ENCODE results near the gene PLXNA4.

The PLXNA4 gene

GRCh38 chr7:132564849-132565248 is 11.4 kb downstream of the PLXNA4 start:
- no peak for DNase-seq (ENCODE audit: low read depth in 2 of 2)

GRCh38 chr7:132564090-132564489 is 12.2 kb downstream of the PLXNA4 start:
- DNase-seq (ENCODE audit: low read depth in 2 of 2) = no peak

GRCh38 chr7:132562690-132563089 is 13.6 kb downstream of the PLXNA4 start:
- no peak for DNase-seq (ENCODE audit: low read depth in 2 of 2)

- DNase-seq (ENCODE audit: low read depth in 2 of 2) = no peak
Observed at GRCh38 chr7:132561763-132562162, 14.5 kb downstream of the PLXNA4 start.

DNA sequence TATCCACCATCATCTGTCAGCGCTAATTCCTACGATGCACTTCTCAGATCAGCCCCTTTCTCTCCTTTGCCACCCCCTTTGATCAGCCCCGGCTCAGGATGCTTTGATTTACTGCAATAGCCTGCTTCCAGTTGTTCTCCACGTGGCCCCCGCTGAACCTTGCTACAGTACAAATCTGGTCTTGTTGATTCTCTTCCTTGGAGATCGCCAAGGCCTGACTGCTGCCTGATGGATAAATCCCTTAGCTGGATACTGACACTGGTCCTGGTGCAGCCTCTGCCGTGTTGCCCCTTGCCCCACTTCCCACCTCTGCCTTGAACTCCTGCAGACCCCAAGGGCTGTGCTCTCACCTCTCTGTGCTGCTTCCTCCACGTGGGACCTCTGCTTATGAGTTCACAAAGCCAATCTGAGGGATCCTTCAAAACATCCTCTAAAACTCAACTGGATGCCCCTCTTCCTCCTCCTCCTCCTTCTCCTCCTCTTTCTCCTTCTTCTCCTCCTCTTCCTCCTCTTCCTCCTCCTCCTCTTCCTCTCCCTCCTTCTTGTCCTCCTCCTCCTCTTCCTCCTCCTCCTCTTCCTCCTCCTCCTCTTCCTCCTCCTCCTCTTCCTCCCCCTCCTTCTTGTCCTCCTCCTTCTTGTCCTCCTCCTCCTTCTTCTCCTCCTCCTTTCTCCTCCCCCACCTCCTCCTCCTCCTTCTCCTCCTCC is 15.3 kb downstream of the PLXNA4 start:
- DNase-seq (ENCODE audit: low read depth in 2 of 2) = no peak

DNA sequence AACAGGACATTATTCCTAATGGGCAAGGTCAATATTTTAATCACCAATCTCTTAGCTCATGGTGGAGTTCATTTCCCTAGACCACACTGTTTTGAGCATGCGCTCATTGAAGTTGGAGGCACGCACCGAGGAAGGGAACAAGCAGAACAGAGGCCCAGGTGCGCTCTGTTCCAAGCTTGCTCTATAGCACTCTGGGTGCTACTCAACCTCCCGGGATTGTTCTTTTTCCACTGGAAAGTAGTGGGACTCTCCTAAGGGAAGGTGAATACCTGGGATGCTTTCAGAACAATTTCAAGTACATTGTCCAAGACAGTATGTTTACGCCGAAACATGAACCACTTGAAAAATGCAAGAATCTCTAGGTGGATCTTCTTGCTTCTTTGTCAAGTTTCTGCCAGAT is 16.2 kb downstream of the PLXNA4 start:
- DNase-seq (ENCODE audit: low read depth in 2 of 2) = no peak

DNA sequence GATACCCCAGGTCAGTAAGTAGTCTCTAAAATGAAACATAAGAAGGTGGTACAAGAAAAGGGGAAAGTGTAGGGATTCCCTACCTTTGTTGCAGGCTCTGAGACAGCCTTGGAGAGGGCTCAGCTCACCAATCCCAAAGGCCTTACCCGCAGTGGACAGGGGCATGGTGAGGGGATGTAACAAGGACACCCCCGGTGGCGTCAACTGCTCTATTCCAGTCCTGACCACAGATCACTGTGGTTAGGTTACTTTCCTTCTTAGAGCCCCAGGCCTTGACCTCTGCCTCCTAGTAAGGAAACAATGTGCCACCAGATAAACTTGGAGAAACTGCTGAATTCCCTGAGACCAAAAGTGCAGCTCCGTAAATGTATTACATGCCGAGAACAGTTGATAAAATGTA is 17.5 kb downstream of the PLXNA4 start:
- DNase-seq (ENCODE audit: low read depth in 2 of 2) = no peak

DNA sequence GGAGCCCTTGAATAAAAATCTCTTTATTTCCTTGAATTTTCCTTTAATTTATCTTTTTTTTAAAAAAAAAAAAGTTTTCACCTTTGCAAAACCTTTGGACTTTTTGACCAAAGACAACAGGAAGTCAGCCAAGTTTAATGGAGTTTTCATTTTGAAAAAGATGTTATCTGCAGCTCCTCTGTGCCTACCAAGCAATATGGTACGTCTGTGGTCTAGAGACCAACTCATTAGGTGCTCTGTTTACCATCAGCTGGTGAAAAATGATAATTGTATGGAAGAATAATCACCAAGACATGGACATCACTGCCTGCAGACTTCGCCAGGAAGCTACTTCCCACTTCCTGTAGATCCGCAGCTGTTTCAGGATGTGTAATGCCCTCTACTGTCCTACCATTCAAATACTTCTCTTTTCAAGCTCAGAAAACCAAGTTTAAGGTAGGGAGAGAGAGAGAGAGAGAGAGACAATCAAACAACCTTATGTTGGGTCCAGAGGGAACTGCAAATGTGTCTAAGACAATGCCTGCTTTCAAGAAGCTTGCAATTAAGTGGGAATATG is 18.7 kb downstream of the PLXNA4 start:
- DNase-seq (ENCODE audit: low read depth in 2 of 2) = no peak

GRCh38 chr7:132554446-132554845 is 21.8 kb downstream of the PLXNA4 start:
- no peak for DNase-seq (ENCODE audit: low read depth in 2 of 2)

- DNase-seq (ENCODE audit: low read depth in 2 of 2) = no peak
Observed at GRCh38 chr7:132553031-132553430, 23.2 kb downstream of the PLXNA4 start.

- no peak for DNase-seq (ENCODE audit: low read depth in 2 of 2)
Observed at GRCh38 chr7:132551886-132552285, 24.4 kb downstream of the PLXNA4 start.

DNA sequence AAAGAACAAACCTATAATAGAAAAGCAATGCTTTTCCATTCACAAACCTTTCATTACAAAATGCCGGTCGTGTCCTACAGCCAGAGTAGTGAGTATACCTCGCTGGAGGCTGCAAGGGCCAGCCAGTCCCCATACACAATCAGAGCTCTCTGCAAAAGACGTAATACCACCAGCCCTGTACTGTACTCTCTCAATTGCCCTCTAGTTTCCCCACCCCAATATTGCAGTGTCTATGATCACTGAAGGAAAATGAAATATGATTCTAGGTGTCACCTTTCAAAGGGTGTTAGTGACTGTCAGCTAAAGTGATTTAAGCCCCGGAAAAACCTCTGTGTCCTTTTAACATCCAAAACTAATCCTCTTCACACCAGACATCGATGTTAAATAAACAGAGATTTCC is 24.8 kb downstream of the PLXNA4 start:
- no peak for DNase-seq (ENCODE audit: low read depth in 2 of 2)

DNA sequence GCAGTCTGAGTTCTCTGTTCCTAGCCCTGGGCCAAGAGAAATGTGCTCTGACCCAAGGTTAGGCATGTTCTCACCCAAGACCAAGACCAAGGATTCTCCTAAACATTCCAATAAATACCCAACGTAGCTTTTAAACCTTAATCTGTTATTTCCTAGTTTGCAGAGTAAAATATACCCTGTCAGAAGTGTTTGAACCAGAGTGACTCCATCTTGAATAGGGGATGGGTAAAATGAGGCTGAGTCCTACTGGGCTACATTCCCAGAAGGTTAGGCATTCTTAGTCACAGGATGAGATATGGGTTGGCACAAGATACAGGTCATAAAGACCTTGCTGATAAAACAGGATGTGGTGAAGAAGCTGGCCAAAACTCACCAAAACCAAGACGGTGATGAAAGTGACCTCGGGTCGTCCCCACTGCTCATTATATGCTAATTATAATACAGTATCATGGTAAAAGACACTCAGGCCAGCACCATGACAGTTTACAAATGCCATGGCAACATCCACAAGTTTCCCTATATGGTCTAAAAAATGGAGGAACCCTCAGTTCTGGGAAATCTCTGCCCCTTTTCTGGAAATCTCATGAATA is 27.7 kb downstream of the PLXNA4 start:
- no peak for DNase-seq (ENCODE audit: low read depth in 2 of 2)

DNA sequence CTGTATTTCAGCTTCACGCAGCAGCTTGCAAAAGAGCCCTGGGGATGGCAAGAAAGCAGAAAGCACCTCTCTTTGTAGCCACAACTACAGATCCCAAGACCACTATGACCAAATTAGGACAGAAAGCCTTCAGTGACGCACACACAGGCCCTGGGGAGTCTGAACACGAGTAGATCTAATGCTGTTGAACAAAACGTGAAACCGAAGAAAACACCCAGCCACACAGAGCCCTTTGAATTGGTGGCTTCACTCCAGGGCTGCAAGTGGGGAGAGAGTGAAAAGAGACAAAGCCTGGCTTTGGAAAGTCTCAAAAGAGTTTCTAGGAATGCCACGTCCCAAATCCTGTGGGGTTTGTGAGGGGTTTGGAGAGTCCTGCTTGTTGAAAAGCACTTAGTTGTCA is 28.4 kb downstream of the PLXNA4 start:
- no peak for DNase-seq (ENCODE audit: low read depth in 2 of 2)

DNA sequence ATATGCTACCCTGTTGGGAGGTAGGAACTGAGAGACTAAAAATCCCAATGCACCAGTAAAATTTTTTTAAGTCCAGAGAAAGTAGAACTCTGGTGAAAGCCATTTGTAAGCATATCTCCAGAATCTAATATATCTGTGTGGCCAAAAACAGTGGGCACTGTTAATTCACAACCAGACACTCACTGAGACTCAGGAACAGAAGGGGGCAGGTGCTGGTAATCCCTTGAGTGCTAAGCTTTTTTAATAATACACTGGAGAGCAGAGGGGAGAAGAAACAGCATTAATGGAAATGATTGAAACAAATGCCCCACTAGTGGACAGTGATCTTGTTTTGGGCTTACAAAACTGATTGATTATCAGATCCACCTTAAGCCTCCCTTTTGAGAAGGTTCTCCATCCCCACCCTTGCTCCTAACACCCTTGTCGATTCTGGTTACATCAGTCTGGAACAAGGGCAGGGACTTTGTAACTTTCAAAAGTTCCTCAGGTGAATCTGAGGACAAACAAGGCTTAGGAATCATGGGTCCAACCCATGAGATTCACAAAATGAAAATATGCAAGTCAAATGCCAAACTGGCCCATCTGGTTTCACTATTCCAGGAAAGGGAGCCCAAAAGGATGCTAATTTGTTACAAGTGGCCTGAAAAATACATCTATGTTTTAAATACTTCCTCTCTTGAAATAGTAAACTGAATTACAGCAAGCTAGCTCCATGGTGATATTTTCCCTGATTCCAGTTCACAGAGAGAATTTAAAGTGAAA is 29.7 kb downstream of the PLXNA4 start:
- no peak for DNase-seq (ENCODE audit: low read depth in 2 of 2)

DNA sequence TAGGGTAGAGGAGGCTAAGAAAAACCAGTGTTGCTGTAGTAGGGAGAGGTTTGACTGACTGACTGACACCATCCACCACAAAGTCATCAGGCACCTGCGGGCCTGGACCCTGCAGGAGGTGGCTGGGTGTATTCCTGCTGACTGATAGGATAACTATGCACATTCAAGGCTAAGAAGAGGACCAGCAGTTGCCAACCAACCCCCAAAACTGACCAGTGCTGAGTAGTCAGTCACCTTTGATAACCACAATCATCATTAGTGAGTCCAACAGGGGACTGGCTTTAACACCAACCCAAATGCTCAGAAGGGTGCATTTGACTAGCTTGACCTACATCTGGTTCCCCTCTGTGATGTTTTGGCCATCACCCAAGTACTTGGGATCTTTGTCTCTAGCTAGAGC is 30.5 kb downstream of the PLXNA4 start:
- no peak for DNase-seq (ENCODE audit: low read depth in 2 of 2)

- DNase-seq (ENCODE audit: low read depth in 2 of 2) = no peak
Observed at GRCh38 chr7:132544999-132545398, 31.3 kb downstream of the PLXNA4 start.

GRCh38 chr7:132544025-132544424 is 32.2 kb downstream of the PLXNA4 start:
- DNase-seq (ENCODE audit: low read depth in 2 of 2) = no peak

DNA sequence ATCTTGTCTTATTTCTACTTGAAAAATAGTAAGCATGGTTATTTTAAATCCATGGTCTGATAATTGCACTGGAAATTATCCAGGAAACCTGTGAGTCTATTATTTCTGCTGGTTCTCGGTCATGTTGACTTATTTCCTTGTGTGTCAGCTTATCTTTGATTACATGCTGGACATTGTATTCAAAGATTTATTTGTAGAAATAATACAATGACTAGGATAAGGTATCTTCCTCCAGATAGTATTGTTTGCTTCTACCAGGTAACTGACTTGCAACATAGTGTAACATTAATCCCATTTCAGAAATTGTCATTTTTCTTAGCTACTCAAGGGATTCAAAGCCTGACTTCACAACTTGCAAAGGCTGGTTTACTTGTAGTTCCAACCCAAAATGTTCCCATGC is 33.4 kb downstream of the PLXNA4 start:
- DNase-seq (ENCODE audit: low read depth in 2 of 2) = no peak

DNA sequence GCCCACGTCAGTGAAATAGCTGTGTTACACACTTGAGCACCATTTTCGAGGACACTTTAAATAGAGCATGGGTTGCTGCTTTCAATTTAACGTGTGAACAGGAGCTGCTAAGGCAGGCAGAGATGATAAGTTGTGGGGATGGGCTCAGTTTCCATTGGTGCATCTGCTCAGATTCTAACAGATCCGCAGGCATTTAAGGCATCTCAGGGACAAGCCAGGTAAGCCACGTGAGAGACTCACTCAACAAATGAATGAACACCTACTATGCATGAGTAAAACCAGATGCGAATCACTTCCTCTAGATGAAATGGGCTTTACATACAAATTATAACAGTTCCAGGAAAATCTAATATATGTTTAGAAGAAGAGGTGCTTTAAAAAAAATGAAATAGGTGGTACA is 34.6 kb downstream of the PLXNA4 start:
- no peak for DNase-seq (ENCODE audit: low read depth in 2 of 2)

GRCh38 chr7:132537456-132538145 is 38.7 kb downstream of the PLXNA4 start:
- DNase-seq (ENCODE audit: low read depth in 2 of 2) = no peak

Measured in stimulated activated CD4-positive, alpha-beta T cell treated with anti-CD3 and anti-CD28 coated beads, Interleukin-12 subunit alpha, Interleukin-12 subunit beta, amount 100 ng/mL, for 24 hours (primary cell).